Prostate gland (tissue), 2 donors: ENCODE results near the gene SLC45A3. TPM values are rescaled to one million over a fixed set of nuclear protein-coding genes. Genes with fewer than 3 reads are reported as not detected.
"Not testable (repeated sequence)": the region's sequence is repeated elsewhere in the genome, so short reads cannot be mapped to it uniquely, and the experiment has no call there.

ENCODE experiments used
- DNase-seq: peaks from one replicate; pipeline ENCODE4 v3.0.0-alpha.2; 2019; ENCODE audit warnings: low spot score
- H3K27ac ChIP-seq, 2 donors: fragments of 200-600 bp; sonication (generic); 2 replicates each; pipeline ENCODE4 v1.5.1; 2017 to 2019
- H3K27me3 ChIP-seq: fragments of 200-600 bp; sonication (generic); replicated peaks from 2 replicates; pipeline ENCODE4 v1.5.1; 2019; ENCODE audit not compliant: insufficient read depth
- H3K36me3 ChIP-seq, 2 donors: fragments of 200-600 bp; sonication (generic); 1 replicate in 1 of 2; 2 replicates in 1 of 2; pipeline versions ENCODE4 v1.5.1 to v1.8.1; 2017 to 2019
- H3K4me1 ChIP-seq: fragments of 200-600 bp; sonication (generic); replicated peaks from 2 replicates; pipeline ENCODE4 v1.5.1; 2019
- H3K4me3 ChIP-seq, 2 donors: fragments of 200-600 bp; sonication (generic); 2 replicates each; pipeline ENCODE4 v1.5.1; 2017 to 2019
- H3K9me3 ChIP-seq: fragments of 200-600 bp; sonication (generic); 2 replicates; pipeline ENCODE4 v1.5.1; 2017
- CTCF ChIP-seq, 4 experiments: fragments of 200-600 bp in 2 of 4; fragments of 450-650 bp in 2 of 4; sonication (generic) in 2 of 4; IDR thresholded peaks; 1 replicate in 3 of 4; 2 replicates in 1 of 4; pipeline ENCODE4 v1.5.1; 2016 to 2019; ENCODE audit warnings: antibody characterized with exemption in 4 of 4, mild to moderate bottlenecking in 2 of 4, moderate library complexity in 2 of 4
- POLR2A ChIP-seq: fragments of 450-650 bp; IDR thresholded peaks from one replicate; pipeline ENCODE4 v1.6.1; 2016; ENCODE audit warnings: antibody characterized with exemption, mild to moderate bottlenecking
- POLR2AphosphoS5 ChIP-seq: sonication (generic); formaldehyde crosslinking; IDR thresholded peaks from one replicate; pipeline ENCODE4 v1.6.1; 2017; ENCODE audit warnings: antibody characterized with exemption
- WGBS: methylation state at CpG from one replicate; pipeline ENCODE4 v1.1.5; 2018; 5-methylcytosine and 5-hydroxymethylcytosine counted together
- intact Hi-C: fragments of 100-400 bp; cut with DNase I; formaldehyde crosslinking; loops from one replicate; pipeline ENCODE4 v1.14.2; 2022
- total RNA-seq, 2 donors: library from RNA; depleted of rRNA; stranded (reverse); fragments of >200 nt; gene quantifications; one replicate each; pipeline ENCODE4 v1.1.0, GENCODE V29; 2016

SLC45A3 gene
- total RNA-seq, result 1,000 to 10,000 TPM in 1 of 2 donors, 100 to 1,000 TPM in 1; 505 to 1,326 TPM

DNA sequence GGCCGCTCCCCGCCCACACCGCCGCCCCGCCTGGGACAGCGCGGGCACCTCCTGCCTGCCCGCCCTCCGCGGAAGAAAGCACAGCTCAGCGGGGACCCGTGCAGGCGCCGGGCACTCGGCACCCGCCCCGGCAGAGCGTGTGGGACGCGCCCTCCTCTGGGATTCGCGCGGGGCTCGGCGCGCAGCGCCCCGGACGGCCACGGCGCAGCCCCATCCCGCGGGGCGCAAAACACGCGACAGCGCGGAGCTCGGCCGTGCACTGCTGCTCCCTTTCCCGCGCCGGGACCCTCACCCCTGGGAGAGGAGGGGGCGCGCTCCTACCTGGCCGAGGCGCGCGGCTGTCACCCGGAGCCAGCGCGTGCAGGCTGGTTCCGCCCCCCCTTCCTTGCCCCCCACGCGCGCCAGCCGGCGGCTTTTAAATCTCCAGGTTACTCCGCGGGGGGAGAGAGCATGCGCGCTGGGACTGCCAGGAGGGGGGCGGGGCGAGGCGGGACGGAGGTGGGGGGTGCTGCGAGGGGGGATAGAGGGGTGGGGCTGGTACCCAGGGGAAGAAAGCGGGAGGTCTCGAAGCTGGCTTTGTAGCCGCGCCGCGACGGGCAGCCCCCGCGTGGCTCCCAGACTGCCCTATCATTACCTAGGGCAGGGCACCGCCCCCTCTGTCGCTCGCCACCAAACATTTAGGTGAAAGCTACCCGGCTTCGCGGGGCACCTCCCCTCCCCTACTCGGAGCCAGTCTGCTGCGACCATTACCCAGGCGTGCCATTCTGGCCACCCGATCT is at the start of gene SLC45A3:
Gene SLC45A3, minus strand, starts transcription at position 437 of the 779 bp plus-strand sequence. CDS start 15,853 bp downstream, outside the sequence.
- intact Hi-C loops, result no loop called here
- H3K27me3 ChIP-seq, result no peaks in the 10 kb centered on the region
- peak in 1 of 4 experiments; percentile 6 for TF ChIP-seq CTCF (IDR thresholded peaks at IDR 0.05)
- peak; percentile 48 for TF ChIP-seq POLR2AphosphoS5
- TF ChIP-seq POLR2A, result peak; percentile 38
- no peaks in the 10 kb centered on the region for H3K36me3 ChIP-seq
- no peaks in the 10 kb centered on the region for H3K9me3 ChIP-seq
- WGBS, result 2% methylated on average over 52 of the region's 86 CpGs
- peak; percentile 63 for DNase-seq
- H3K4me3 ChIP-seq, result peak within 1 kb of the TSS; percentile 76 to 84
- H3K4me1 ChIP-seq, result no peaks in the 10 kb centered on the region
- H3K27ac ChIP-seq, result peak within 1 kb of the TSS; percentile 81 to 89

- H3K27me3 ChIP-seq, result no peaks in the 10 kb centered on the region
- H3K9me3 ChIP-seq, result no peaks in the 10 kb centered on the region
- no peaks in the 10 kb centered on the region for H3K4me1 ChIP-seq
- intact Hi-C loops, result no loop called here
- 79% methylated on average over 4 of the region's 4 CpGs for WGBS
- TF ChIP-seq POLR2A (no peak), POLR2AphosphoS5 (no peak), CTCF (IDR thresholded peaks at IDR 0.05) (no peak)
- H3K4me3 ChIP-seq, result no peak overlapping the region
- no peak for DNase-seq
- H3K27ac ChIP-seq, result no peak overlapping the region
- H3K36me3 ChIP-seq, result no peaks in the 10 kb centered on the region
Observed at GRCh38 chr1:205726619-205727125, 46.4 kb upstream of the SLC45A3 start.

DNA sequence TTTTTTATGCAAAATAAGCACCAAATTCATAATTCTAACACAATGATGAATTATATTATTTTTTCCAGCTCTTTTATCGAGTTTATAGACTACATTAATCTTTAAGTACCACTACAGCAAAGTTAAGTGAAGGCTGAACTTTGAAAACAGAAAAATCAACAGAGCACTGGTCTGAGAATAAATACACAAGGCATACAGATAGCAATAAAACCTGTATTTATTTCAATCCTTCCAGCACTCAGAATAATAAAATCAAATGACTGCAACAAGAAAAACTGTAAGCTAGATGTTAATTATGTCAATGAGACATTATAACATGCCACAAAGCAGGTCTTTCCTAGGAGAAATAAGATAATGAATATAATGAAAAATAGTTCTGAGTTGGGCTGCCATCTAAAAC is 45.2 kb upstream of the SLC45A3 start:
- TF ChIP-seq POLR2A, result no peak
- no peak for TF ChIP-seq POLR2AphosphoS5
- TF ChIP-seq CTCF (IDR thresholded peaks at IDR 0.05), result no peak
- intact Hi-C loops, result no loop called here
- Histone ChIP-seq H3K27ac (peak overlapping the region in 1 of 2 donors; percentile 38), H3K4me1 (no peaks in the 10 kb centered on the region), H3K27me3 (no peaks in the 10 kb centered on the region), H3K36me3 (no peaks in the 10 kb centered on the region), H3K9me3 (no peaks in the 10 kb centered on the region), H3K4me3 (no peak overlapping the region)
- WGBS, result 35% methylated on average over 1 of the region's 1 CpG
- DNase-seq, result no peak

DNA sequence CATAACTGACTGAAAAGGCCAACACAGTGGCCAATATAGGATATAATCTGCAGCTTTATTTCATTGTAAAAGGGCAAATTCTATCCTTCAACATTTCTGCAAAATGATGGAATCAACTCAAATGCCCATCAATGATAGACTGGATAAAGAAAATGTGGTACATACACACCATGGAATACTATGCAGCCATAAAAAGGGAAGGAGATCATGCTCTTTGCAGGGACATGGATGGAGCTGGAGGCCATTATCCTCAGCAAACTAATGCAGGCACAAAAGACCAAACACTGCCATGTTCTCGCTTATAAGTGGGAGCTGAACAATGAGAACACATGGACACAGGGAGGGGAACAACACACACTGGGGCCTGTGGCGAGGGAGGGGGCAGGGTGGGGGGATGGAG is 40.4 kb upstream of the SLC45A3 start:
- H3K4me3 ChIP-seq, H3K4me1 ChIP-seq, H3K36me3 ChIP-seq, intact Hi-C loops, H3K9me3 ChIP-seq, H3K27me3 ChIP-seq, H3K27ac ChIP-seq, DNase-seq: not testable (repeated sequence)
- 94% methylated on average over 2 of the region's 2 CpGs for WGBS

DNA sequence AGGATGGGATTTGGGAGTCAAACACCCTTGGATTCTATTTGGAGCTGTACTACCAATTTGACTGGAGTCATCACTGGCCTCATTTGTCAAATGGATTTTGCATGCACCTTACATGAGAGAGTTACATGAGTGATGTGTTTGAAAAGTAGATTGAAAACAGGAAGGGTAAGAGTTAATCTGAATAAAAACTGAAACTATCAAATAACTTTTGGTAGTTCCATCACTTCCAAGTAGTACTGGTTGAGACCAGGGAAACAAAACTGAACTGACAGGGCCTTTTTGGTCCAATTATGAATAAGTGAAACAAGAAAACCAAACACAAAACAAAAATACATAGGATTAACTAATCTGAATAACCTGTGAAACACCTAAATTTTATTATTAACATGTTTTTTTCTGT is 39.5 kb upstream of the SLC45A3 start:
- DNase-seq, result no peak
- intact Hi-C loops, result no loop called here
- no peaks in the 10 kb centered on the region for H3K9me3 ChIP-seq
- H3K27ac ChIP-seq, result no peak overlapping the region
- no peaks in the 10 kb centered on the region for H3K27me3 ChIP-seq
- H3K4me1 ChIP-seq, result no peaks in the 10 kb centered on the region
- TF ChIP-seq CTCF (IDR thresholded peaks at IDR 0.05), result no peak
- TF ChIP-seq POLR2AphosphoS5, result no peak
- no peak for TF ChIP-seq POLR2A
- H3K36me3 ChIP-seq, result peaks cover 6 to 9% of the 10 kb centered on the region in 2 donors
- H3K4me3 ChIP-seq, result no peak overlapping the region
